HG02870 (cell line): ENCODE measurements around the gene CBFA2T2.
A peak's percentile ranks its signal among the peaks of the same experiment; 100 is the strongest.
"Not testable (repeated sequence)": the region's sequence is repeated elsewhere in the genome, so short reads cannot be mapped to it uniquely, and the experiment has no call there.

Source experiments
- ATAC-seq: cut with Tn5 transposase; IDR thresholded peaks from one replicate; pipeline ENCODE4 v1.9.1; 2021; ENCODE audit warnings: mild to moderate bottlenecking, moderate library complexity; ENCODE audit not compliant: unreplicated experiment

CBFA2T2 gene

GRCh38 chr20:33470457-33470856, 19.4 kb upstream of the CBFA2T2 start:
- no peak for ATAC-seq

DNA sequence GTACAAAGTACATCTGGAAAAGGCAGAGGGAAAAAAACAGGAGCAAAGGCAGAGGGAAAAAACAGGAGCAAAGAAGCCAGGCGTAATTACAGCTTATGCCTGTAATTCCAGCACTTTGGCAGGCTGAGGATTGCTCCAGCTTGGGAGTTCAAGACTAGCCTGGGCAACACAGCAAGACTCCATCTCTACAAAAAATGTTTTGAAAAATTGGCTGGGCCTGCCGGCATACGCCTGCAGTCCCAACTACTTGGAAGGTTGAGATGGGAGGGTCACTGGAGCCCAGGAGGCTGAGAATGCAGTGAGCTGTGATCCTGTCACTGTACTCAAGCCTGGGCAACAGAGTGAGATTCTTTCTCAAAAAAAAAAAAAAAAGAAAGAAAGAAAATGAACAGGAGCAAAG, 19.0 kb upstream of the CBFA2T2 start:
- no peak for ATAC-seq

DNA sequence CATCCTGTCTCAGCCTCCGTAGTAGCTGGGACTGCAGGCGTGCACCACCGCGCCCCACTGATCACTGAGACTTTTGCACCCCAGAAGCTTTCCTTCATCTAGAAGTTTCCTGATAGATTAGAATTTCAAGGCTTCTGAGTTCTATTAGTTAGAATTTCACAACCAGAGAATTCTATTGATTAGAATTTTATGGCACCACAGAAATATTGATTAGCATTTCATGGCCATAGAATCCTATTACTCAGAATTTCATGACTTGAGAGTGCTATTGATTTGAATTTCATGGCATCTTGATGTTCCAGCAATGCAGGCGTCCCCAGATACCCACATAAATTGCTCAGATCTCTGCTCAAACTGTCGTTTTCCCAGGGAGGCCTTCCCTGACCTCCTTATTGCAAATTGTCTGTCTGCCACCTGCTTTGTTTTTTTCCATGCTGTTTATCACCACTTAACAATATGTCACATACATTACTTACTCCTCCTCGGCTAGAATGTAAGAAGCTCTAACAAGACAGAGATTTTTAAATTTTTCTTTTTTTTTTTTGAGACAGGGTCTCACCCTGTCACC, 16.9 kb upstream of the CBFA2T2 start:
- no peak for ATAC-seq

- no peak for ATAC-seq
Observed at GRCh38 chr20:33474097-33474873, 15.6 kb upstream of the CBFA2T2 start.

GRCh38 chr20:33474963-33475362, 14.9 kb upstream of the CBFA2T2 start:
- ATAC-seq = no peak

GRCh38 chr20:33475381-33476152, 14.3 kb upstream of the CBFA2T2 start:
- ATAC-seq = no peak

DNA sequence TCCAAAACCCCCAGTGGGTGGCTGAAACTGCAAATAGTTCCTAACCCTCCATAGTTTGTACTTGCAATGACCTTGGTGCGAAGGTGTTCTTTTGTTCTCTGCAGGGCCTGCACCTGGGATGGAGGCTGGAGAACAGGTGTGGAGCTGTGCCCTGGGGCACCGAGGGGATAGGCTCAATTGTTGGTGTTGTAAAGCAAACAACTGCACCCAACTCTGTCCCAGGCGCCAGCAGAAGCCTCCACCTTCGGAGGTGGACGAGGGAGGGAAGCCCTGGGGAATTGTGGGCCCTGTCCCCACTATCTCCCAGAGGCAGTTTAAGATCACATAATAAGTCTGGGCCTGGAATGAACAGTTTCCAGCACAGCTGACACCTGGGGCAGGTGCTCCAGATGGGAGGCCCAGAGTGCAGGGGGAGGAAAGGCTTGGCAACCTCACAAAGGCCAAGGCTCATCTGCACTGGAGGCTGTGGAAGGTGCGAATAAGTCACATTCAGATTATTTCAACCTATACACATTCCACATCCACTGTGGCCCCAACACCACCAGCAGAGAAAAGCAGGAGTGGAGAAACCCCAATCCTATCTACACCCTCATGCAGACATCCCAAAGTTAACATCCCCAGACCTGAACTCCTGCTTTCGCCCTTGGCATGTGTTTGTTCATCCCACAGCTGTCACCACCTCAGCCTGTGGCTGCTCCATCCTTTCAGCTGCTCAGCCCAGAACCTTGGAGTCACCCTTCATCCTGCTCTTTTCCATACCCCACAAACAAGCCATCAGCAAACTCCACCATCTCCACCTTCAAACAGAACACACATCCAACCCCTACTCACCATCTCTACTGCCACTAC, 12.3 kb upstream of the CBFA2T2 start:
- ATAC-seq = no peak

- ATAC-seq = no peak
Observed at GRCh38 chr20:33480048-33480447, 9.8 kb upstream of the CBFA2T2 start.

DNA sequence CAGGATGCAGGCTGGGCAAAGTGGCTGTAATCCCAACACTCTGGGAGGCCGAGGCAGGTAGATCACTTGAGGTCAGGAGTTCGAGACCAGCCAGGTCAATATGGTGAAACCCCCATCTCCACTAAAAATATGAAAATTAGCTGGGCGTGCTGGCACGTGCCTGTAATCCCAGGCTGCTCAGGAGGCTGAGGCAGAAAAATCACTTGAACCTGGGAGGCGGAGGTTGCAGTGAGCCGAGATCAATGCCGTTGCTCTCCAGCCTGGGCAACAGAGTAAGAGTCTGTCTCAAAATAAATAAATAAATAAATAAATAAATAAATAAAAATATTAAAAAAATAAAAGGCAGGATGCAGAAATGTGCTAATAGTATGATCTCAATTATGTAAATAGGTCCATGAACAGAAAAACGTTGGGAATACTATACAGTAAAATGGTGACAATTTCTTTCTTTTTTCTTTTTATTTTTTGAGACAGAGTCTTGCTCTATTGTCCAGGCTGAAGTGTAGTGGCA, 8.4 kb upstream of the CBFA2T2 start:
- ATAC-seq = no peak

GRCh38 chr20:33482581-33482980, 7.3 kb upstream of the CBFA2T2 start:
- no peak for ATAC-seq

DNA sequence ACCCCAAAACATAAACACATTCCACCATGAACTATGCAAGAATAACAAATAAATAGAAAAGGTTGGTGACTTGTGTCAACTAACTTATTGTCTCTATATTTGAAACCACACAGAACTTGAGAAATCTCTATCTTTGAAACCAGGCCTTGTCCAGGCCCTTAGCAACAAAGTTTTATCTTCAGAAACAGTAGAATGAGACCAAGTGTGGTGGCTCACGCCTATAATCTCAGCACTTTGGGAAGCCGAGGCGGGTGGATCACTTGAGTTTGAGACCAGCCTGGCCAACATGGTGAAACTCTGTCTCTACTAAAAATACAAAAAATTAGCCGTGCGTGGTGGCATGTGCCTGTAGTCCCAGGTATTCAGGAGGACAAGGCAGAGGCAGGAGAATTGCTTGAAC, 6.7 kb upstream of the CBFA2T2 start:
- not testable (repeated sequence) for ATAC-seq

DNA sequence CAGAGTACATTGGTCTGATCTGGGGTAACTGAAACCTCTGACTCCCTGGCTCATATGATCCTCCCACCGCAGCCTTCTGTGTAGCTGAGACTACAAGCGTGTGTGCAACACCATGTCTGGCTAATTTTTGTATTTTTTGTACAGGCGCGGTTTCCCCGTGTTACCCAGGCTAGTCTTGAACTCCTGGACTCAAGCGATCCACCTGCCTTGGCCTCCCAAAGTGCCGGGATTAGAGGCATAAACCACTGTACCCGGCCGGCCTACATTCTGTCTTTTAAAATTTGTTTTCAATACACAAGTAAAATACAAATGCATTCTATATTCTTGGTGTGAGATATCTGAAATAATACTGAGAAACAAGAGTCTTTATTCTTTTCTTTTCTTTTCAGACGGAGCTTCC, 1.7 kb upstream of the CBFA2T2 start:
- ATAC-seq = no peak

DNA sequence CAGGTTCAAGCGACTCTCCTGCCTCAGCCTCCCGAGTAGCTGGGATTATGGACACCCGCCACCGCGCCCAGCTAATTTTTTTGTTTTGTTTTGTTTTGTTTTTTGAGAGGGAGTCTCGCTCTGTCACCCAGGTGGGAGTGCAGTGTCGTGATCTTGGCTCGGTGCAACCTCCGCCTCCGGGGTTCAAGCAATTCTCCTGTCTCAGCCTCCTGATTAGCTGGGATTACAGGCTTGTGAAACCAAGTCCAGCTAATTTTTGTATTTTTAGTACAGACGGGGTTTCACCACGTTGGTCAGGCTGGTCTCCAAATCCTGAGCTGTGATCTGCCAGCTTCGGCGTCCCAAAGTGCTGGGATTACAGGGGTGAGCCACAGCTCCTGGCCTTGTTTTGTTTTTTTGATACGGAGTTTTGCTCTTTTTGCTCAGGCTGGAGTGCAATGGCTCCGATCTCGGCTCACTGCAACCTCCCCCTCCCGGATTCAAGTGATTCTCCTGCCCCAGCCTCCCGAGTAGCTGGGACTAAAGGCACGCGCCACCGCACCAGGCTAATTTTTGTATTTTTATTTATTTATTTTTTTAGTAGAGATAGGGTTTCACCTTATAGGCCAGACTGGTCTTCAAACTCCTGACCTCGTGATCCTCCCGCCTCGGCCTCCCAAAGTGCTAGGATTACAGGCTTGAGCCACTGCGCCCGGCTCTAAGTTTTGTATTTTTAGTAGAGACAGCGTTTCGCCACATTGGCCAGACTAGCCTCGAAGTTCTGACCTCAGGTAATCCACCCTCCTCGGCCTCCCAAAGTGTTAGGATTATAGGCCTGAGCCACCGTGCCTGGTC, 1.0 kb upstream of the CBFA2T2 start:
- ATAC-seq = not testable (repeated sequence)

- peak; percentile 91 for ATAC-seq
Observed at GRCh38 chr20:33489495-33490022, 337 bp upstream of the CBFA2T2 start.

GRCh38 chr20:33490934-33491656, 1.2 kb downstream of the CBFA2T2 start:
- no peak for ATAC-seq

DNA sequence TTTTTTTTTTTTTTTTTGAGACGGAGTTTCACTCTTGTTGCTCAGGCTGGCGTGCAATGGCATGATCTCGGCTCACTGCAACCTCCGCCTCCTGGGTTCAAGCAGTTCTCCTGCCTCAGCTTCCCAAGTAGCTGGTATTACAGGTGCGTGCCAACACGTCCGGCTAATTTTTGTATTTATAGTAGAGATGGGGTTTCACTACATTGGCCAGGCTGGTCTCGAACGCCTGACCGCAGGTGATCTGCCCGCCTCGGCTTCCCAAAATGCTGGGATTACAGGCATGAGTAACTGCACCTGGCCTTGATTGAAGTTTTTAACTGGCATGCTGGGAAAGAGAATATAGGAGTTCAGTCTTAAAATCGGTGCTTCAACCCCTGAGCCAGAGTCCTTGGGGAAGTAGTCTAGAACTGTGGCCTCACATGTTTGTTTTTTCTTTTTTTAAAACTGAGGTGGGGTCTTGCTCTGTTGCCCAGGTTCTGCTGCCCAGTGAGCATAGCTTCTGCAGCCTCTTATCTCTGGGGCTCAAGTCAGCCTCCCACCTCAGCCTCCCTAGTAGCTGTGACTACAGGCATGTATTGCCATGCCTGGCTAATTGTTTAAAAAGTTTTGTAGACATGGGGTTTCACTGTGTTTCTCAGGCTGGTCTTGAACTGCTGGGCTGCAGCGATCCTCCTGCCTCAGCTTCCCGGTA, 3.3 kb downstream of the CBFA2T2 start:
- no peak for ATAC-seq

DNA sequence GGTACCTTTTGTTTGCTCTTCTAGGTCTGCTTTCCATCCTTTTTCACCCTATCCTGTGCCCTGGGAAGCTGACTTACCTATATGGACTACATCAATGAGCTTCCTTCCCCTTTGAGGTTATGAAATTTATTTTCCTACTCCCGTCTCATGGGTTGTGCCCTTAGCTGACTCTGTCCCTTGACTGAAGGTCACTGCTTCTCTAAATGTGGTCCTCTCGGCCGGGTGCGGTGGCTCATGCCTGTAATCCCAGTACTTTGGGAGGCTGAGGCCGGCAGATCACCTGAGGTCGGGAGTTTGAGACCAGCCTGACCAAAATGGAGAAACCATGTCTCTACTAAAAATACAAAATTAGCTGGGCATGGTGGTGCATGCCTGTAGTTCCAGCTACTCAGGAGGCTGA, 6.9 kb downstream of the CBFA2T2 start:
- not testable (repeated sequence) for ATAC-seq

DNA sequence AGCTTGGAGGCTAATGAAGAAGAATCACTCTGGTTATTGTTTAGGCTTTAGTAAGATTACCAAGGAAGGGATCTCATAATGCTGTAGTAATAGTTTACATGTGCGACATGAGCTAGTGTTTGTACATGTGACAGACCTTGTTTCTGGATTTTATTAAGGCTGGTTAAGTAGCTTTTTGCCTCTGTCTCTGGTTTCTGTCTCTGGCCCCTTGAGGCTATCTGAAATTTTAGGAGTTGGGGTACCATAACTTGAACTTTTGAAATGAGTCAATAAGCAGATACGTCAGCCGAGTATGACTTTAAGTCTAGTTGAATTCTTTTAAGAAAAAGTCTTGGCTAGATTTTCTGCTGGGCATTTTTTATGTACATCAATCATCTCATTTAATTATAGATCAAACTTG, 9.5 kb downstream of the CBFA2T2 start:
- ATAC-seq = no peak
